ENCODE data around the gene DCUN1D2. TPM values are rescaled to one million over a fixed set of nuclear protein-coding genes. Genes with fewer than 3 reads are reported as not detected.
"Not testable (repeated sequence)": the region's sequence is repeated elsewhere in the genome, so short reads cannot be mapped to it uniquely, and the experiment has no call there.

The DCUN1D2 gene
- polyA plus RNA-seq, 4 donors, result 7.3 to 19.2 (median 15.7) TPM

GRCh38 chr13:113452466-113452865 lies 38.0 kb downstream of the DCUN1D2 start:
- H3K27ac ChIP-seq (ENCODE audit: low read depth in 1 of 3, low read length in 2 of 3), result no peak overlapping the region
- no peaks in the 10 kb centered on the region for H3K9me3 ChIP-seq (ENCODE audit: control insufficient read depth in 2 of 2, insufficient read depth in 1 of 2, low read depth in 1 of 2, low read length in 1 of 2)
- H3K36me3 ChIP-seq (ENCODE audit: control insufficient read depth in 3 of 3, insufficient read depth in 2 of 3, low read depth in 1 of 3, low read length in 3 of 3), result peaks cover 3 to 28% (median 4%) of the 10 kb centered on the region in 3 donors
- no peak for FAIRE-seq
- no peak overlapping the region for H3K4me3 ChIP-seq (ENCODE audit: low read depth in 1 of 3, low read length in 3 of 3)
- no peak for DNase-seq
- peaks cover 0 to 7% (median 0%) of the 10 kb centered on the region in 3 donors for H3K4me1 ChIP-seq (ENCODE audit: control insufficient read depth in 3 of 3, insufficient read depth in 2 of 3, low read depth in 1 of 3, low read length in 2 of 3)
- H3K27me3 ChIP-seq (ENCODE audit: control insufficient read depth in 3 of 3, insufficient read depth in 3 of 3, low read length in 3 of 3), result no peaks in the 10 kb centered on the region
- WGBS, 3 donors, result 78 to 84% (median 81%) methylated on average over 4 of the region's 4 CpGs

- H3K27ac ChIP-seq (ENCODE audit: low read depth in 1 of 3, low read length in 2 of 3), result no peak overlapping the region
- no peaks in the 10 kb centered on the region for H3K9me3 ChIP-seq (ENCODE audit: control insufficient read depth in 2 of 2, insufficient read depth in 1 of 2, low read depth in 1 of 2, low read length in 1 of 2)
- DNase-seq (no peak), FAIRE-seq (no peak)
- peaks cover 3 to 27% (median 3%) of the 10 kb centered on the region in 3 donors for H3K36me3 ChIP-seq (ENCODE audit: control insufficient read depth in 3 of 3, insufficient read depth in 2 of 3, low read depth in 1 of 3, low read length in 3 of 3)
- H3K4me1 ChIP-seq (ENCODE audit: control insufficient read depth in 3 of 3, insufficient read depth in 2 of 3, low read depth in 1 of 3, low read length in 2 of 3), result peaks cover 0 to 7% (median 0%) of the 10 kb centered on the region in 3 donors
- 77 to 89% (median 88%) methylated on average over 24 of the region's 24 CpGs for WGBS, 3 donors
- H3K4me3 ChIP-seq (ENCODE audit: low read depth in 1 of 3, low read length in 3 of 3), result no peak overlapping the region
- no peaks in the 10 kb centered on the region for H3K27me3 ChIP-seq (ENCODE audit: control insufficient read depth in 3 of 3, insufficient read depth in 3 of 3, low read length in 3 of 3)
Observed at GRCh38 chr13:113451951-113452421, 38.5 kb downstream of the DCUN1D2 start.

DNA sequence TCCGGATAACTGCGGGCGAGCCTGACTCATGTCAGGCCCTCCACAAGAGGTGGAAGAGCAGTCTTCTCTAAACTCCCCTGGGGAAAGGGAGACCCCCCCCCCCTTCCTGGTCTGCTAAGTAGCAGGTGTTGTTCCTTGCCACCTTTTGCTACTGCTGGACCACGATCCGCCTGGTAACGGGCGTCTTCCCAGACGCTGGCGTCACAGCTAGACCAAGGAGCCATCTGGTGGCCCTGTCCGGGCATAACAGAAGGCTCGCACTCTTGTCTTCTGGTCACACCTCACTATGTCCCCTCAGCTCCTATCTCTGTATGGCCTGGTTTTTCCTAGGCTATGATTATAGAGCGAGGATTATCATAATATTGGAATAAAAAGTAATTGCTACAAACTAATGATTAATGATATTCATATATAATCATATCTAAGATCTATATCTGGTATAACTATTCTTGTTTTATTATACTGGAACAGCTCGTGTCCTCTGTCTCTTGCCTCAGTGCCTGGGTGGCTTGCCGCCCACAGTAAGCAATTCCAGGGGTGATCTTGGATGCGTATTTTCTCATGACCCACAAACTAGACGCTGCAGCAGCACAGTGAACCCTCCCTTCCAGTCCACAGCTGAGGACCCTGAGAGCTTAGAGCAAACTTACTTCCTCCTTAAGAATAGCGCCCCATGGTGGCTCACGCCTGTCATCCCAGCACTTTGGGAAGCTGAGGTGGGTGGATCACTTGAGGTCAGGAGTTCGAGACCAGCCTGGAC lies 39.5 kb downstream of the DCUN1D2 start:
- not testable (repeated sequence) for H3K9me3 ChIP-seq (ENCODE audit: control insufficient read depth in 2 of 2, insufficient read depth in 1 of 2, low read depth in 1 of 2, low read length in 1 of 2); H3K4me3 ChIP-seq (ENCODE audit: low read depth in 1 of 3, low read length in 3 of 3); H3K27me3 ChIP-seq (ENCODE audit: control insufficient read depth in 3 of 3, insufficient read depth in 3 of 3, low read length in 3 of 3); H3K27ac ChIP-seq (ENCODE audit: low read depth in 1 of 3, low read length in 2 of 3); FAIRE-seq; H3K4me1 ChIP-seq (ENCODE audit: control insufficient read depth in 3 of 3, insufficient read depth in 2 of 3, low read depth in 1 of 3, low read length in 2 of 3)
- DNase-seq, result peak; percentile 32 to 52
- peaks cover 3 to 20% (median 3%) of the 10 kb centered on the region in 3 donors for H3K36me3 ChIP-seq (ENCODE audit: control insufficient read depth in 3 of 3, insufficient read depth in 2 of 3, low read depth in 1 of 3, low read length in 3 of 3)
- WGBS, 3 donors, result 56 to 70% (median 59%) methylated on average over 18 of the region's 19 CpGs

DNA sequence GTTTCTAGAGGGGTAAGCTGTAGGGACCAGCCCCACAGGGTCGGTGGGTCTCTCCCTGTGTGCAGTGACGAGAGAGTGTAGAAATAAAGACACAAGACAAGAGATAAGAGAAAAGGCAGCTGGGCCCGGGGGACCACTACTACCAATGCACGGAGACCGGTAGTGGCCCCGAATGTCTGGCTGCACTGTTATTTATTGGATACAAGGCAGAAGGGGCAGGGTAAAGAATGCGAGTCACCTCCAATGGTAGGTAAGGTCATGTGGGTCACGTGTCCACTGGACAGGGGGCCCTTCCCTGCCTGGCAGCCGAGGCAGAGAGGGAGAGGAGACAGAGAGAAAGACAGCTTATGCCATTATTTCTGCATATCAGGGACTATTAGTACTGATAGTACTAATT lies 40.2 kb downstream of the DCUN1D2 start:
- WGBS, 3 donors, result 83 to 96% (median 92%) methylated on average over 8 to 9 of the region's 9 CpGs
- DNase-seq; FAIRE-seq; H3K27me3 ChIP-seq (ENCODE audit: control insufficient read depth in 3 of 3, insufficient read depth in 3 of 3, low read length in 3 of 3); H3K4me1 ChIP-seq (ENCODE audit: control insufficient read depth in 3 of 3, insufficient read depth in 2 of 3, low read depth in 1 of 3, low read length in 2 of 3); H3K9me3 ChIP-seq (ENCODE audit: control insufficient read depth in 2 of 2, insufficient read depth in 1 of 2, low read depth in 1 of 2, low read length in 1 of 2); H3K4me3 ChIP-seq (ENCODE audit: low read depth in 1 of 3, low read length in 3 of 3); H3K27ac ChIP-seq (ENCODE audit: low read depth in 1 of 3, low read length in 2 of 3): not testable (repeated sequence)
- peaks cover 3 to 16% (median 3%) of the 10 kb centered on the region in 3 donors for H3K36me3 ChIP-seq (ENCODE audit: control insufficient read depth in 3 of 3, insufficient read depth in 2 of 3, low read depth in 1 of 3, low read length in 3 of 3)

DNA sequence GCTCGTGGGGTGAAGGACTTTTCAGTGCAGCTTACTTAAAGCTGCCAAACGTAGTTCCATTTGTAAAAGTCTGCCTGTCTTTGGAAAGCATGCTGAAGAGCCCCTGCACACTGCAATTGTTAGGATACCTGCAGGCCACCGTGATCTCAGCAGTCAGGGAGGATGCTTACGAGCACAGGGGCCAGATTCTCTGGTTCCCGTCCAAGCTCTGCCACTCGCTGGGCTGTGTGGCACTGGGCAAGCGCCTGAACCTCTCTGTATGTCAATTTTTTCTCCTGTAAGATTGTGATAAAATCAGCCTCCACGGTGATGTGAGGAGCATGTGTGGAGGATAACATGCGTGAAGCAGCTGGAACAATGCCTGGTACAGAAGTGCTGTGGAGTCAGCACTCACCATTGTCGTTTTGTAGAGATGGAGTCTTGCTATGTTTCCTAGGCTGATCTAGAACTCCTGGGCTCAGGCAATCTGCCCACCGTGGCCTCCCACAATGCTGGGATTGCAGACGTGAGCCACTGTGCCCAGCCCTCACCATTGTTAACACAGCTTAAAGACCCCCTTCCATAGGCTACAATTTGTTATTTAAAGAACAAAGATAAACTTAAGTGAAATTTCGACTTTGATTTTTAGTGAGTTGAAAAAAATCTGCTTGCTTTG lies 40.7 kb downstream of the DCUN1D2 start:
- WGBS, 3 donors, result 47 to 82% (median 57%) methylated on average over 13 of the region's 13 CpGs
- Histone ChIP-seq H3K4me1 (ENCODE audit: control insufficient read depth in 3 of 3, insufficient read depth in 2 of 3, low read depth in 1 of 3, low read length in 2 of 3) (peaks cover 0 to 7% (median 0%) of the 10 kb centered on the region in 3 donors), H3K27ac (ENCODE audit: low read depth in 1 of 3, low read length in 2 of 3) (peak overlapping the region; percentile 76 to 96 (median 86)), H3K9me3 (ENCODE audit: control insufficient read depth in 2 of 2, insufficient read depth in 1 of 2, low read depth in 1 of 2, low read length in 1 of 2) (no peaks in the 10 kb centered on the region), H3K4me3 (ENCODE audit: low read depth in 1 of 3, low read length in 3 of 3) (peak overlapping the region in 2 of 3 donors; percentile 58 to 62), H3K36me3 (ENCODE audit: control insufficient read depth in 3 of 3, insufficient read depth in 2 of 3, low read depth in 1 of 3, low read length in 3 of 3) (peaks cover 0 to 14% (median under 1%) of the 10 kb centered on the region in 3 donors), H3K27me3 (ENCODE audit: control insufficient read depth in 3 of 3, insufficient read depth in 3 of 3, low read length in 3 of 3) (no peaks in the 10 kb centered on the region)
- no peak for FAIRE-seq
- DNase-seq, result no peak

DNA sequence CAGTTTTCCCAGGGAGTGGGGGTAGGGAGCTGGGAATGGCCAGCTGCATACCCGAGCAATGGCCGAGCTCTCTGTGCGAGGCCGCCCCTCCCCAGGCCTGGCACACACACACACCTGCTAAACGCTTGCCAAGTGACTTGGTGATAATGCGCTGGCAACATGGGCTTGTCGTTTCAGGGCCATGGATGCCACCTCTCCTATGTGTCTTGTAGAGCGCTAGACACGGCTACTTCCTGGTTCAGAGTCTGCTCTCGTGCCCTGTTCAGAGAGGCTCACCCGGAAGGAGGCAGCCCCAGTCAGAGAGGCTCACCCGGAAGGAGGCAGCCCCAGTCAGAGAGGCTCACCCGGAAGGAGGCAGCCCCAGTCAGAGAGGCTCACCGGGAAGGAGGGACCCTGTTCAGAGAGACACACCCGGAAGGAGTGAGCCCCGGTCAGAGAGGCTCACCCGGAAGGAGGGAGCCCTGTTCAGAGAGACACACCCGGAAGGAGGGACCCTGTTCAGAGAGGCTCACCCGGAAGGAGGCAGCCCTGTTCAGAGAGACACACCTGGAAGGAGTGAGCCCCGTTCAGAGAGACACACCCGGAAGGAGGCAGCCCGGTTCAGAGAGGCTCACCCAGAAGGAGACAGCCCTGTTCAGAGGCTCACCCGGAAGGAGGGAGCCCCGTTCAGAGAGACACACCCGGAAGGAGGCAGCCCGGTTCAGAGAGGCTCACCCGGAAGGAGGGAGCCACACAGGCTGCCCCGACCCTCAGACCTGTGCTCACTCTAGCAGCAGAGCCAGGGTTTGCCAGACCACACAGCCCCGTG lies 41.4 kb downstream of the DCUN1D2 start:
- DNase-seq, result peak; percentile 89 to 96
- Histone ChIP-seq H3K4me3 (ENCODE audit: low read depth in 1 of 3, low read length in 3 of 3) (peak overlapping the region in 2 of 3 donors; percentile 60 to 62), H3K27ac (ENCODE audit: low read depth in 1 of 3, low read length in 2 of 3) (peak overlapping the region; percentile 76 to 96 (median 86)), H3K27me3 (ENCODE audit: control insufficient read depth in 3 of 3, insufficient read depth in 3 of 3, low read length in 3 of 3) (no peaks in the 10 kb centered on the region), H3K36me3 (ENCODE audit: control insufficient read depth in 3 of 3, insufficient read depth in 2 of 3, low read depth in 1 of 3, low read length in 3 of 3) (peaks cover 0 to 10% (median 0%) of the 10 kb centered on the region in 3 donors), H3K4me1 (ENCODE audit: control insufficient read depth in 3 of 3, insufficient read depth in 2 of 3, low read depth in 1 of 3, low read length in 2 of 3) (peaks cover 0 to 7% (median 0%) of the 10 kb centered on the region in 3 donors), H3K9me3 (ENCODE audit: control insufficient read depth in 2 of 2, insufficient read depth in 1 of 2, low read depth in 1 of 2, low read length in 1 of 2) (no peaks in the 10 kb centered on the region)
- WGBS, 3 donors, result 11 to 54% (median 28%) methylated on average over 29 of the region's 29 CpGs
- no peak for FAIRE-seq

- Histone ChIP-seq H3K27ac (ENCODE audit: low read depth in 1 of 3, low read length in 2 of 3) (peak overlapping the region; percentile 76 to 95 (median 86)), H3K27me3 (ENCODE audit: control insufficient read depth in 3 of 3, insufficient read depth in 3 of 3, low read length in 3 of 3) (no peaks in the 10 kb centered on the region), H3K4me3 (ENCODE audit: low read depth in 1 of 3, low read length in 3 of 3) (peak overlapping the region in 2 of 3 donors; percentile 60 to 62), H3K4me1 (ENCODE audit: control insufficient read depth in 3 of 3, insufficient read depth in 2 of 3, low read depth in 1 of 3, low read length in 2 of 3) (peaks cover 0 to 7% (median 0%) of the 10 kb centered on the region in 3 donors), H3K9me3 (ENCODE audit: control insufficient read depth in 2 of 2, insufficient read depth in 1 of 2, low read depth in 1 of 2, low read length in 1 of 2) (no peaks in the 10 kb centered on the region), H3K36me3 (ENCODE audit: control insufficient read depth in 3 of 3, insufficient read depth in 2 of 3, low read depth in 1 of 3, low read length in 3 of 3) (peaks cover 0 to 6% (median 0%) of the 10 kb centered on the region in 3 donors)
- FAIRE-seq (no peak), DNase-seq (peak in 1 of 2 donors; percentile 65)
- WGBS, 3 donors, result 31 to 40% (median 36%) methylated on average over 5 to 6 of the region's 6 CpGs
Observed at GRCh38 chr13:113448545-113448884, 42.0 kb downstream of the DCUN1D2 start.

GRCh38 chr13:113447596-113447995 lies 42.9 kb downstream of the DCUN1D2 start:
- Histone ChIP-seq H3K27ac (ENCODE audit: low read depth in 1 of 3, low read length in 2 of 3) (no peak overlapping the region), H3K4me3 (ENCODE audit: low read depth in 1 of 3, low read length in 3 of 3) (no peak overlapping the region), H3K9me3 (ENCODE audit: control insufficient read depth in 2 of 2, insufficient read depth in 1 of 2, low read depth in 1 of 2, low read length in 1 of 2) (no peaks in the 10 kb centered on the region), H3K27me3 (ENCODE audit: control insufficient read depth in 3 of 3, insufficient read depth in 3 of 3, low read length in 3 of 3) (no peaks in the 10 kb centered on the region), H3K36me3 (ENCODE audit: control insufficient read depth in 3 of 3, insufficient read depth in 2 of 3, low read depth in 1 of 3, low read length in 3 of 3) (peaks cover 0 to 3% (median 0%) of the 10 kb centered on the region in 3 donors), H3K4me1 (ENCODE audit: control insufficient read depth in 3 of 3, insufficient read depth in 2 of 3, low read depth in 1 of 3, low read length in 2 of 3) (peaks cover 0 to 7% (median 0%) of the 10 kb centered on the region in 3 donors)
- FAIRE-seq, result no peak
- no peak for DNase-seq
- 94 to 98% (median 95%) methylated on average over 6 of the region's 6 CpGs for WGBS, 3 donors
